ENCODE measurements around the gene HOOK2. TPM values are rescaled to one million over a fixed set of nuclear protein-coding genes. Genes with fewer than 3 reads are reported as not detected.

HOOK2 gene
- total and polyA plus RNA-seq, 9 of the 15 experiments (the other 6 are each of a cell fraction or from before 2014, with no cell fraction given), result 1.3 to 17.2 (median 9.9) TPM

GRCh38 chr19:12789098-12789903 lies 13.9 kb upstream of the HOOK2 start (continued):
- TF ChIP-seq, protein P1, sequence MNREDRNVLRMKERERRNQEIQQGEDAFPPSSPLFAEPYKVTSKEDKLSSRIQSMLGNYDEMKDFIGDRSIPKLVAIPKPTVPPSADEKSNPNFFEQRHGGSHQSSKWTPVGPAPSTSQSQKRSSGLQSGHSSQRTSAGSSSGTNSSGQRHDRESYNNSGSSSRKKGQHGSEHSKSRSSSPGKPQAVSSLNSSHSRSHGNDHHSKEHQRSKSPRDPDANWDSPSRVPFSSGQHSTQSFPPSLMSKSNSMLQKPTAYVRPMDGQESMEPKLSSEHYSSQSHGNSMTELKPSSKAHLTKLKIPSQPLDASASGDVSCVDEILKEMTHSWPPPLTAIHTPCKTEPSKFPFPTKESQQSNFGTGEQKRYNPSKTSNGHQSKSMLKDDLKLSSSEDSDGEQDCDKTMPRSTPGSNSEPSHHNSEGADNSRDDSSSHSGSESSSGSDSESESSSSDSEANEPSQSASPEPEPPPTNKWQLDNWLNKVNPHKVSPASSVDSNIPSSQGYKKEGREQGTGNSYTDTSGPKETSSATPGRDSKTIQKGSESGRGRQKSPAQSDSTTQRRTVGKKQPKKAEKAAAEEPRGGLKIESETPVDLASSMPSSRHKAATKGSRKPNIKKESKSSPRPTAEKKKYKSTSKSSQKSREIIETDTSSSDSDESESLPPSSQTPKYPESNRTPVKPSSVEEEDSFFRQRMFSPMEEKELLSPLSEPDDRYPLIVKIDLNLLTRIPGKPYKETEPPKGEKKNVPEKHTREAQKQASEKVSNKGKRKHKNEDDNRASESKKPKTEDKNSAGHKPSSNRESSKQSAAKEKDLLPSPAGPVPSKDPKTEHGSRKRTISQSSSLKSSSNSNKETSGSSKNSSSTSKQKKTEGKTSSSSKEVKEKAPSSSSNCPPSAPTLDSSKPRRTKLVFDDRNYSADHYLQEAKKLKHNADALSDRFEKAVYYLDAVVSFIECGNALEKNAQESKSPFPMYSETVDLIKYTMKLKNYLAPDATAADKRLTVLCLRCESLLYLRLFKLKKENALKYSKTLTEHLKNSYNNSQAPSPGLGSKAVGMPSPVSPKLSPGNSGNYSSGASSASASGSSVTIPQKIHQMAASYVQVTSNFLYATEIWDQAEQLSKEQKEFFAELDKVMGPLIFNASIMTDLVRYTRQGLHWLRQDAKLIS (CRISPR knock-in tag; IDR thresholded peaks at IDR 0.05), result no peak
- TF ChIP-seq ARID1B (IDR thresholded peaks at IDR 0.05) (no peak), ELF4 (CRISPR knock-in tag; IDR thresholded peaks at IDR 0.05) (no peak), ZBTB7A (IDR thresholded peaks at IDR 0.05; ENCODE audit: borderline replicate concordance, control insufficient read depth, low read depth, low read length) (peak; percentile 69; the same call in 1 of the 2 replicates), SRF (CRISPR knock-in tag; IDR thresholded peaks at IDR 0.05) (0 out of 4 replicates have a peak, but pooled peaks of 1 of the 2 experiments have one; percentile 23), TEAD1 (CRISPR knock-in tag; IDR thresholded peaks at IDR 0.05) (no peak), ZSCAN29 (IDR thresholded peaks at IDR 0.05) (no peak), MLLT1 (IDR thresholded peaks at IDR 0.05) (peak in 1 of 2 experiments; percentile 53; a peak in 1 of 4 replicates), HDGF (IDR thresholded peaks at IDR 0.05) (peak; percentile 93; the same call in 1 of the 2 replicates), NRF1 (conservative IDR thresholded peaks at IDR 0.05 in 1 of 2, IDR thresholded peaks at IDR 0.05 in 1 of 2) (no peak), BDP1 (IDR thresholded peaks at IDR 0.05; ENCODE audit: insufficient read depth, insufficient read length) (no peak), BCL6 (CRISPR knock-in tag; IDR thresholded peaks at IDR 0.05) (no peak), ZNF766 (CRISPR knock-in tag; conservative IDR thresholded peaks at IDR 0.05) (peak; percentile 56; the same call in 1 of the 2 replicates), CHD1 (IDR thresholded peaks at IDR 0.05; ENCODE audit: low read length) (peak; percentile 16)
- TF ChIP-seq, protein P2, sequence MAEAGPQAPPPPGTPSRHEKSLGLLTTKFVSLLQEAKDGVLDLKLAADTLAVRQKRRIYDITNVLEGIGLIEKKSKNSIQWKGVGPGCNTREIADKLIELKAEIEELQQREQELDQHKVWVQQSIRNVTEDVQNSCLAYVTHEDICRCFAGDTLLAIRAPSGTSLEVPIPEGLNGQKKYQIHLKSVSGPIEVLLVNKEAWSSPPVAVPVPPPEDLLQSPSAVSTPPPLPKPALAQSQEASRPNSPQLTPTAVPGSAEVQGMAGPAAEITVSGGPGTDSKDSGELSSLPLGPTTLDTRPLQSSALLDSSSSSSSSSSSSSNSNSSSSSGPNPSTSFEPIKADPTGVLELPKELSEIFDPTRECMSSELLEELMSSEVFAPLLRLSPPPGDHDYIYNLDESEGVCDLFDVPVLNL (CRISPR knock-in tag; IDR thresholded peaks at IDR 0.05; ENCODE audit: low read depth), result no peak
- TF ChIP-seq, protein P3, sequence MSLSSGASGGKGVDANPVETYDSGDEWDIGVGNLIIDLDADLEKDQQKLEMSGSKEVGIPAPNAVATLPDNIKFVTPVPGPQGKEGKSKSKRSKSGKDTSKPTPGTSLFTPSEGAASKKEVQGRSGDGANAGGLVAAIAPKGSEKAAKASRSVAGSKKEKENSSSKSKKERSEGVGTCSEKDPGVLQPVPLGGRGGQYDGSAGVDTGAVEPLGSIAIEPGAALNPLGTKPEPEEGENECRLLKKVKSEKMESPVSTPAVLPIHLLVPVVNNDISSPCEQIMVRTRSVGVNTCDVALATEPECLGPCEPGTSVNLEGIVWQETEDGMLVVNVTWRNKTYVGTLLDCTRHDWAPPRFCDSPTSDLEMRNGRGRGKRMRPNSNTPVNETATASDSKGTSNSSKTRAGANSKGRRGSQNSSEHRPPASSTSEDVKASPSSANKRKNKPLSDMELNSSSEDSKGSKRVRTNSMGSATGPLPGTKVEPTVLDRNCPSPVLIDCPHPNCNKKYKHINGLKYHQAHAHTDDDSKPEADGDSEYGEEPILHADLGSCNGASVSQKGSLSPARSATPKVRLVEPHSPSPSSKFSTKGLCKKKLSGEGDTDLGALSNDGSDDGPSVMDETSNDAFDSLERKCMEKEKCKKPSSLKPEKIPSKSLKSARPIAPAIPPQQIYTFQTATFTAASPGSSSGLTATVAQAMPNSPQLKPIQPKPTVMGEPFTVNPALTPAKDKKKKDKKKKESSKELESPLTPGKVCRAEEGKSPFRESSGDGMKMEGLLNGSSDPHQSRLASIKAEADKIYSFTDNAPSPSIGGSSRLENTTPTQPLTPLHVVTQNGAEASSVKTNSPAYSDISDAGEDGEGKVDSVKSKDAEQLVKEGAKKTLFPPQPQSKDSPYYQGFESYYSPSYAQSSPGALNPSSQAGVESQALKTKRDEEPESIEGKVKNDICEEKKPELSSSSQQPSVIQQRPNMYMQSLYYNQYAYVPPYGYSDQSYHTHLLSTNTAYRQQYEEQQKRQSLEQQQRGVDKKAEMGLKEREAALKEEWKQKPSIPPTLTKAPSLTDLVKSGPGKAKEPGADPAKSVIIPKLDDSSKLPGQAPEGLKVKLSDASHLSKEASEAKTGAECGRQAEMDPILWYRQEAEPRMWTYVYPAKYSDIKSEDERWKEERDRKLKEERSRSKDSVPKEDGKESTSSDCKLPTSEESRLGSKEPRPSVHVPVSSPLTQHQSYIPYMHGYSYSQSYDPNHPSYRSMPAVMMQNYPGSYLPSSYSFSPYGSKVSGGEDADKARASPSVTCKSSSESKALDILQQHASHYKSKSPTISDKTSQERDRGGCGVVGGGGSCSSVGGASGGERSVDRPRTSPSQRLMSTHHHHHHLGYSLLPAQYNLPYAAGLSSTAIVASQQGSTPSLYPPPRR (CRISPR knock-in tag; IDR thresholded peaks at IDR 0.05; ENCODE audit: borderline replicate concordance), result no peak
